GM12878 (cell line): ENCODE data around the gene CCR1. TPM values are rescaled to one million over a fixed set of nuclear protein-coding genes. Genes with fewer than 3 reads are reported as not detected.

ENCODE experiments used
- ATAC-seq: fragments of 200-7000 bp; cut with Tn5 transposase; 3 replicates; pipeline ENCODE4 v1.9.1; 2020; ENCODE audit warnings: mild to moderate bottlenecking, moderate library complexity
- BruUV-seq: library from RNA; stranded (reverse); fragments of 400-500 nt; replicated peaks from 2 replicates; lab custom pipeline; 2021; lab: Mats Ljungman, UMichigan
- CTCF ChIA-PET: fragments of 300-600 bp; sonication (Branson Sonifier 250); formaldehyde crosslinking; extraction: SDS; loops from one replicate; lab custom pipeline; 2021; ENCODE audit warnings: inconsistent platforms; lab: Yijun Ruan, JAX
- POLR2A ChIA-PET: fragments of 350-600 bp; formaldehyde crosslinking; extraction: SDS; loops from one replicate; lab custom pipeline; 2021; ENCODE audit warnings: inconsistent platforms; lab: Charles Lee
- RAD21 ChIA-PET: fragments of 300-600 bp; sonication (Branson Sonifier 250); formaldehyde crosslinking; loops from one replicate; lab custom pipeline; 2023; ENCODE audit warnings: antibody characterized with exemption; ENCODE audit not compliant: unreplicated experiment; lab: Charles Lee
- SMC1A ChIA-PET: fragments of 300-600 bp; sonication (Branson Sonifier 250); formaldehyde crosslinking; loops from one replicate; lab custom pipeline; 2023; ENCODE audit not compliant: unreplicated experiment, uncharacterized antibody; lab: Charles Lee
- DNase-seq: peaks from one replicate; pipeline ENCODE4 v3.0.0-alpha.2; 2011; ENCODE audit warnings: low read depth, low spot score
- FAIRE-seq: peaks from 3 replicates; lab custom pipeline; 2011; peaks lifted over from hg19 to GRCh38; lab: Jason Lieb, UNC
- H2AFZ ChIP-seq: 2 replicates; pipeline ENCODE4 v1.6.0; 2011; ENCODE audit warnings: low read depth, low read length, control low read depth; ENCODE audit not compliant: control insufficient read depth
- H3K27ac ChIP-seq: 2 replicates; pipeline ENCODE4 v1.5.1; 2011; ENCODE audit warnings: control low read depth; ENCODE audit not compliant: control insufficient read depth, insufficient read depth
- H3K27me3 ChIP-seq, 2 experiments: replicated peaks in 1 of 2; 2 replicates each; pipeline versions ENCODE4 v1.6.0 to v1.6.1; 2011; ENCODE audit warnings: low read length in 1 of 2; ENCODE audit not compliant: control insufficient read depth in 2 of 2, insufficient read depth in 2 of 2
- H3K36me3 ChIP-seq, 2 experiments: 2 replicates each; pipeline ENCODE4 v1.5.1; 2011; ENCODE audit warnings: low read length in 1 of 2; ENCODE audit not compliant: control insufficient read depth in 2 of 2, insufficient read depth in 2 of 2
- H3K4me1 ChIP-seq: 2 replicates; pipeline ENCODE4 v1.6.1; 2011; ENCODE audit warnings: mild to moderate bottlenecking, low read length, moderate library complexity, mixed read lengths; ENCODE audit not compliant: control insufficient read depth, insufficient read depth
- H3K4me2 ChIP-seq: 2 replicates; pipeline ENCODE4 v1.6.0; 2011; ENCODE audit warnings: control low read depth; ENCODE audit not compliant: control insufficient read depth, insufficient read depth
- H3K4me3 ChIP-seq: fragments of 200-600 bp; sonication (generic); 2 replicates; pipeline ENCODE4 v1.5.1; 2016
- H3K79me2 ChIP-seq: 2 replicates; pipeline ENCODE4 v1.6.0; 2011; ENCODE audit warnings: low read length; ENCODE audit not compliant: control insufficient read depth, insufficient read depth
- H3K9ac ChIP-seq: 2 replicates; pipeline ENCODE4 v1.8.0; 2011; ENCODE audit warnings: low read length, control low read depth, mixed read lengths; ENCODE audit not compliant: control insufficient read depth, insufficient read depth
- H3K9me3 ChIP-seq: replicated peaks from 3 replicates; pipeline ENCODE4 v1.5.1; 2011; ENCODE audit warnings: mild to moderate bottlenecking, low read length; ENCODE audit not compliant: control insufficient read depth, insufficient read depth
- H4K20me1 ChIP-seq: 2 replicates; pipeline ENCODE4 v1.6.0; 2011; ENCODE audit not compliant: control insufficient read depth, insufficient read depth
- BMI1 ChIP-seq: fragments of 450-650 bp; IDR thresholded peaks from 2 replicates; pipeline ENCODE4 v1.6.1; 2016; ENCODE audit warnings: mild to moderate bottlenecking, moderate library complexity, borderline replicate concordance
- EGR1 ChIP-seq, 2 experiments: IDR thresholded peaks; 1 replicate in 1 of 2; 2 replicates in 1 of 2; pipeline ENCODE4 v1.6.1; 2011 to 2012; ENCODE audit warnings: low read depth in 2 of 2, low read length in 2 of 2, borderline replicate concordance in 1 of 2, mild to moderate bottlenecking in 1 of 2, moderate library complexity in 1 of 2
- ETV6 ChIP-seq, 2 experiments: fragments of 450-650 bp in 1 of 2; IDR thresholded peaks in 1 of 2; conservative IDR thresholded peaks in 1 of 2; 2 replicates each; pipeline ENCODE4 v1.6.1; 2014; ENCODE audit warnings: antibody characterized with exemption in 1 of 2, borderline replicate concordance in 1 of 2, low read depth in 1 of 2, mild to moderate bottlenecking in 1 of 2, moderate library complexity in 1 of 2
- IRF4 ChIP-seq: IDR thresholded peaks from 2 replicates; pipeline ENCODE4 v1.6.1; 2011; ENCODE audit warnings: low read depth, low read length
- JUNB ChIP-seq: IDR thresholded peaks from 2 replicates; pipeline ENCODE4 v1.6.1; 2016; ENCODE audit warnings: antibody characterized with exemption, mild to moderate bottlenecking
- NFYA ChIP-seq: IDR thresholded peaks from 2 replicates; pipeline ENCODE4 v1.6.1; 2011; ENCODE audit warnings: low read depth, mild to moderate bottlenecking, low read length, improper control_type of control experiment, borderline replicate concordance
- NRF1 ChIP-seq: conservative IDR thresholded peaks from 2 replicates; pipeline ENCODE4 v1.6.1; 2011; ENCODE audit warnings: mild to moderate bottlenecking, low read depth, low read length, improper control_type of control experiment
- POU2F2 ChIP-seq: IDR thresholded peaks from 3 replicates; pipeline ENCODE4 v1.6.1; 2011; ENCODE audit warnings: low read depth, mild to moderate bottlenecking, low read length, borderline replicate concordance
- RB1 ChIP-seq: fragments of 450-650 bp; formaldehyde crosslinking; IDR thresholded peaks from 2 replicates; pipeline ENCODE4 v1.6.1; 2017; ENCODE audit warnings: mild to moderate bottlenecking, borderline replicate concordance
- WRNIP1 ChIP-seq: IDR thresholded peaks from 2 replicates; pipeline ENCODE4 v1.6.1; 2011; ENCODE audit warnings: low read depth, low read length, improper control_type of control experiment, borderline replicate concordance
- WGBS: methylation state at CpG from one replicate; pipeline ENCODE4 v1.1.6; 2016; ENCODE audit warnings: low lambda C conversion rate; ENCODE audit not compliant: insufficient replicate concordance, insufficient coverage; ENCODE audit errors: missing lambda C conversion rate; 5-methylcytosine and 5-hydroxymethylcytosine counted together
- in situ Hi-C: fragments of 300-500 bp; cut with MboI; formaldehyde crosslinking; loops from 9 replicates; pipeline ENCODE4 v1.14.3; 2018; ENCODE audit warnings: mixed read lengths
- intact Hi-C: fragments of 100-400 bp; cut with micrococcal nuclease; formaldehyde crosslinking; loops from one replicate; pipeline ENCODE4 v1.14.2; 2022; ENCODE audit not compliant: unreplicated experiment
- polyA plus RNA-seq, 11 experiments: library from polyadenylated mRNA; depleted of rRNA in 4 of 11; unstranded in 6 of 11; stranded (reverse) in 5 of 11; fragments of >200 nt; fragmentation: Nextera tagmentation in 4 of 11; fragmentation: Illumina TruSeq in 1 of 11; extraction: Ambion mirVana in 4 of 11; extraction: Trizol in 1 of 11; gene quantifications; 1 replicate in 1 of 11; 2 replicates in 10 of 11; pipeline versions ENCODE4 v1.2.1 to v1.2.3, GENCODE V29; 2011 to 2016; ENCODE audit warnings: inconsistent platforms in 2 of 11, missing spikeins in 2 of 11, low read depth in 1 of 11
- total RNA-seq, 4 experiments: library from RNA; depleted of rRNA in 3 of 4; stranded (reverse); fragments of >200 nt in 3 of 4; fragmentation: Illumina TruSeq in 1 of 4; extraction: Trizol in 1 of 4; gene quantifications; 2 replicates each; pipeline versions ENCODE4 v1.2.1 to v1.2.3, GENCODE V29; 2013 to 2021
- TF ChIP-seq, protein P1 (sequence below): IDR thresholded peaks from 2 replicates; pipeline ENCODE4 v1.6.1; 2012; ENCODE audit warnings: improper control_type of control experiment, low read depth, low read length; ENCODE audit not compliant: insufficient replicate concordance
- TF ChIP-seq, protein P2 (sequence below): fragments of 150-350 bp; IDR thresholded peaks from 2 replicates; pipeline ENCODE4 v1.6.1; 2016; ENCODE audit warnings: low read depth, low read length

The CCR1 gene
- total and polyA plus RNA-seq, 10 of the 15 experiments (the other 5 are each of a cell fraction or from before 2014, with no cell fraction given): 2.3 to 11.0 (median 7.8) TPM

DNA sequence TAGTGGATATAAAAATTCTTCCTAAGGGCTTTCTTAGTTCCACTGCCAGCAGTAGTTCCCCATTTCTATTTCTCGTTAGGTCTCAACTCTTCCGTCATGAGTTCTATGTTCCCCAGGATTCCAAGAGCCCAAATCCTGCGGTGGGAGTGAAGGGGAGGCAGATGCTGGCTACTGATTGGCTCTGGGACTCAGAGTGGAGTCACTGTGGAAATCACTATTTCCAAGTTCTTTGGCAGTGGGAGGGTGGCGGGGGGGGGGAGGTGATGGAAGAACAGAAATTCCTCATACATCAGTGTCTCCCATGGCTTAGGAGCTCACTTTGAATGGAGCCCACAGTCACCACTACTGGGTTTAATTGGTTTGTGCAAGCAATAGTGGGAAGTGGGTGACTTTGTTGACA, 5.6 kb downstream of the CCR1 start:
- ChIA-PET CTCF (interaction anchor here (1.1 to 1.4 kb wide), 3 partner anchors 12 to 262 kb away, joined by 3 to 4 read pairs (median 3); no protein-coding TSS in a partner anchor), SMC1A (interaction anchor here (1.1 to 2.6 kb wide), 5 partner anchors 10 to 125 kb away, joined by 3 to 11 read pairs (median 6); no protein-coding TSS in a partner anchor), RAD21 (interaction anchor here (0.6 to 0.9 kb wide), 2 partner anchors 11 to 263 kb away, joined by 4 to 5 read pairs; no protein-coding TSS in a partner anchor), POLR2A (no interaction called here)
- 81% methylated on average over 4 of the region's 4 CpGs for WGBS
- in situ Hi-C loops: no loop called here
- intact Hi-C loops: no loop called here
- no peaks in the 10 kb centered on the region; the same call in 1 of the 2 replicates for H3K79me2 ChIP-seq
- BruUV-seq: no TSS peak
- H3K27me3 ChIP-seq: no peaks in the 10 kb centered on the region
- H3K9me3 ChIP-seq: no peaks in the 10 kb centered on the region
- no peak overlapping the region for H3K27ac ChIP-seq
- no peak overlapping the region for H3K4me2 ChIP-seq
- H3K4me1 ChIP-seq: no peaks in the 10 kb centered on the region; the same call in none of the 2 replicates
- DNase-seq (no peak), FAIRE-seq (no peak), ATAC-seq (no peak)
- no peak overlapping the region for H3K4me3 ChIP-seq
- H3K9ac ChIP-seq: no peak overlapping the region
- no peaks in the 10 kb centered on the region for H4K20me1 ChIP-seq
- H3K36me3 ChIP-seq: no peaks in the 10 kb centered on the region
- no peak overlapping the region for H2AFZ ChIP-seq
- TF ChIP-seq WRNIP1 (no peak), ETV6 (conservative IDR thresholded peaks at IDR 0.05 in 1 of 2, IDR thresholded peaks at IDR 0.05 in 1 of 2; ENCODE audit: borderline replicate concordance in 1 of 2, low read depth in 1 of 2) (no peak), NFYA (no peak), BMI1 (no peak), IRF4 (no peak), JUNB (no peak), POU2F2 (no peak), RB1 (no peak), EGR1 (IDR thresholded peaks at IDR 0.05; ENCODE audit: borderline replicate concordance in 1 of 2, low read depth in 2 of 2, low read length in 2 of 2) (no peak), NRF1 (no peak)
- TF ChIP-seq, protein P1, sequence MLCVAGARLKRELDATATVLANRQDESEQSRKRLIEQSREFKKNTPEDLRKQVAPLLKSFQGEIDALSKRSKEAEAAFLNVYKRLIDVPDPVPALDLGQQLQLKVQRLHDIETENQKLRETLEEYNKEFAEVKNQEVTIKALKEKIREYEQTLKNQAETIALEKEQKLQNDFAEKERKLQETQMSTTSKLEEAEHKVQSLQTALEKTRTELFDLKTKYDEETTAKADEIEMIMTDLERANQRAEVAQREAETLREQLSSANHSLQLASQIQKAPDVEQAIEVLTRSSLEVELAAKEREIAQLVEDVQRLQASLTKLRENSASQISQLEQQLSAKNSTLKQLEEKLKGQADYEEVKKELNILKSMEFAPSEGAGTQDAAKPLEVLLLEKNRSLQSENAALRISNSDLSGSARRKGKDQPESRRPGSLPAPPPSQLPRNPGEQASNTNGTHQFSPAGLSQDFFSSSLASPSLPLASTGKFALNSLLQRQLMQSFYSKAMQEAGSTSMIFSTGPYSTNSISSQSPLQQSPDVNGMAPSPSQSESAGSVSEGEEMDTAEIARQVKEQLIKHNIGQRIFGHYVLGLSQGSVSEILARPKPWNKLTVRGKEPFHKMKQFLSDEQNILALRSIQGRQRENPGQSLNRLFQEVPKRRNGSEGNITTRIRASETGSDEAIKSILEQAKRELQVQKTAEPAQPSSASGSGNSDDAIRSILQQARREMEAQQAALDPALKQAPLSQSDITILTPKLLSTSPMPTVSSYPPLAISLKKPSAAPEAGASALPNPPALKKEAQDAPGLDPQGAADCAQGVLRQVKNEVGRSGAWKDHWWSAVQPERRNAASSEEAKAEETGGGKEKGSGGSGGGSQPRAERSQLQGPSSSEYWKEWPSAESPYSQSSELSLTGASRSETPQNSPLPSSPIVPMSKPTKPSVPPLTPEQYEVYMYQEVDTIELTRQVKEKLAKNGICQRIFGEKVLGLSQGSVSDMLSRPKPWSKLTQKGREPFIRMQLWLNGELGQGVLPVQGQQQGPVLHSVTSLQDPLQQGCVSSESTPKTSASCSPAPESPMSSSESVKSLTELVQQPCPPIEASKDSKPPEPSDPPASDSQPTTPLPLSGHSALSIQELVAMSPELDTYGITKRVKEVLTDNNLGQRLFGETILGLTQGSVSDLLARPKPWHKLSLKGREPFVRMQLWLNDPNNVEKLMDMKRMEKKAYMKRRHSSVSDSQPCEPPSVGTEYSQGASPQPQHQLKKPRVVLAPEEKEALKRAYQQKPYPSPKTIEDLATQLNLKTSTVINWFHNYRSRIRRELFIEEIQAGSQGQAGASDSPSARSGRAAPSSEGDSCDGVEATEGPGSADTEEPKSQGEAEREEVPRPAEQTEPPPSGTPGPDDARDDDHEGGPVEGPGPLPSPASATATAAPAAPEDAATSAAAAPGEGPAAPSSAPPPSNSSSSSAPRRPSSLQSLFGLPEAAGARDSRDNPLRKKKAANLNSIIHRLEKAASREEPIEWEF: no peak
- TF ChIP-seq, protein P2, sequence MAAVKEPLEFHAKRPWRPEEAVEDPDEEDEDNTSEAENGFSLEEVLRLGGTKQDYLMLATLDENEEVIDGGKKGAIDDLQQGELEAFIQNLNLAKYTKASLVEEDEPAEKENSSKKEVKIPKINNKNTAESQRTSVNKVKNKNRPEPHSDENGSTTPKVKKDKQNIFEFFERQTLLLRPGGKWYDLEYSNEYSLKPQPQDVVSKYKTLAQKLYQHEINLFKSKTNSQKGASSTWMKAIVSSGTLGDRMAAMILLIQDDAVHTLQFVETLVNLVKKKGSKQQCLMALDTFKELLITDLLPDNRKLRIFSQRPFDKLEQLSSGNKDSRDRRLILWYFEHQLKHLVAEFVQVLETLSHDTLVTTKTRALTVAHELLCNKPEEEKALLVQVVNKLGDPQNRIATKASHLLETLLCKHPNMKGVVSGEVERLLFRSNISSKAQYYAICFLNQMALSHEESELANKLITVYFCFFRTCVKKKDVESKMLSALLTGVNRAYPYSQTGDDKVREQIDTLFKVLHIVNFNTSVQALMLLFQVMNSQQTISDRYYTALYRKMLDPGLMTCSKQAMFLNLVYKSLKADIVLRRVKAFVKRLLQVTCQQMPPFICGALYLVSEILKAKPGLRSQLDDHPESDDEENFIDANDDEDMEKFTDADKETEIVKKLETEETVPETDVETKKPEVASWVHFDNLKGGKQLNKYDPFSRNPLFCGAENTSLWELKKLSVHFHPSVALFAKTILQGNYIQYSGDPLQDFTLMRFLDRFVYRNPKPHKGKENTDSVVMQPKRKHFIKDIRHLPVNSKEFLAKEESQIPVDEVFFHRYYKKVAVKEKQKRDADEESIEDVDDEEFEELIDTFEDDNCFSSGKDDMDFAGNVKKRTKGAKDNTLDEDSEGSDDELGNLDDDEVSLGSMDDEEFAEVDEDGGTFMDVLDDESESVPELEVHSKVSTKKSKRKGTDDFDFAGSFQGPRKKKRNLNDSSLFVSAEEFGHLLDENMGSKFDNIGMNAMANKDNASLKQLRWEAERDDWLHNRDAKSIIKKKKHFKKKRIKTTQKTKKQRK: no peak
